ENCODE measurements around the gene PRKD3. TPM values are rescaled to one million over a fixed set of nuclear protein-coding genes. Genes with fewer than 3 reads are reported as not detected.

PRKD3 gene

GRCh38 chr2:37281916-37282315 is 42.7 kb downstream of the PRKD3 start:
- Histone ChIP-seq H3K4me2 (ENCODE audit: low read length, poor library complexity, severe bottlenecking) (no peak overlapping the region), H4K91ac (ENCODE audit: low read length) (no peak overlapping the region), H3K9ac (ENCODE audit: low read length) (no peak overlapping the region), H3K79me1 (replicated peaks; ENCODE audit: low read length, poor library complexity, severe bottlenecking) (peaks cover 9% of the 10 kb centered on the region), H3K4me3 (ENCODE audit: insufficient read depth in 1 of 2, low read depth in 1 of 2, low read length in 2 of 2) (no peak overlapping the region), H3K23ac (ENCODE audit: low read length in 2 of 2) (no peak overlapping the region), H2BK15ac (ENCODE audit: low read depth, poor library complexity, severe bottlenecking) (no peak overlapping the region), H2BK120ac (ENCODE audit: low read depth, low read length) (no peak overlapping the region), H2AFZ (ENCODE audit: low read depth, low read length) (no peak overlapping the region), H2AK5ac (ENCODE audit: low read length, severe bottlenecking) (no peak overlapping the region), H4K8ac (ENCODE audit: low read length) (no peak overlapping the region), H3K36me3 (ENCODE audit: control insufficient read depth in 1 of 2, insufficient read depth in 2 of 2, low read depth in 1 of 2, low read length in 2 of 2) (peaks cover 6 to 71% of the 10 kb centered on the region in 2 experiments), H3K14ac (ENCODE audit: low read length in 2 of 2) (no peak overlapping the region), H3K27me3 (ENCODE audit: control insufficient read depth in 1 of 2, insufficient read depth in 1 of 2, low read length in 2 of 2) (no peaks in the 10 kb centered on the region), H3K18ac (ENCODE audit: low read depth in 1 of 2, low read length in 2 of 2) (no peak overlapping the region), H3K27ac (ENCODE audit: low read length, poor library complexity, severe bottlenecking) (no peak overlapping the region), H3K4ac (ENCODE audit: low read depth in 1 of 2, low read length in 2 of 2) (no peak overlapping the region), H3K4me1 (ENCODE audit: control insufficient read depth, insufficient read depth, low read depth, low read length) (peaks cover 2% of the 10 kb centered on the region), H3K9me3 (ENCODE audit: control insufficient read depth, low read length) (no peaks in the 10 kb centered on the region), H2BK12ac (ENCODE audit: low read length in 2 of 2) (no peak overlapping the region), H2BK5ac (ENCODE audit: low read depth, low read length, poor library complexity, severe bottlenecking) (no peak overlapping the region)
- DNase-seq: no peak
- 100% methylated on average over 1 of the region's 1 CpG for WGBS

- no peaks in the 10 kb centered on the region for H3K4me1 ChIP-seq (ENCODE audit: control insufficient read depth, insufficient read depth, low read depth, low read length)
- H3K79me1 ChIP-seq (replicated peaks; ENCODE audit: low read length, poor library complexity, severe bottlenecking): peaks cover 8% of the 10 kb centered on the region
- no peak overlapping the region for H2BK12ac ChIP-seq (ENCODE audit: low read length in 2 of 2)
- H2AK5ac ChIP-seq (ENCODE audit: low read length, severe bottlenecking): no peak overlapping the region
- H2BK15ac ChIP-seq (ENCODE audit: low read depth, poor library complexity, severe bottlenecking): no peak overlapping the region
- H3K27ac ChIP-seq (ENCODE audit: low read length, poor library complexity, severe bottlenecking): no peak overlapping the region
- no peak overlapping the region for H2BK120ac ChIP-seq (ENCODE audit: low read depth, low read length)
- no peak overlapping the region for H3K9ac ChIP-seq (ENCODE audit: low read length)
- no peak overlapping the region for H2BK5ac ChIP-seq (ENCODE audit: low read depth, low read length, poor library complexity, severe bottlenecking)
- H3K4me3 ChIP-seq (ENCODE audit: insufficient read depth in 1 of 2, low read depth in 1 of 2, low read length in 2 of 2): no peak overlapping the region
- H3K4ac ChIP-seq (ENCODE audit: low read depth in 1 of 2, low read length in 2 of 2): no peak overlapping the region
- H3K18ac ChIP-seq (ENCODE audit: low read depth in 1 of 2, low read length in 2 of 2): no peak overlapping the region
- H3K14ac ChIP-seq (ENCODE audit: low read length in 2 of 2): no peak overlapping the region
- no peaks in the 10 kb centered on the region for H3K9me3 ChIP-seq (ENCODE audit: control insufficient read depth, low read length)
- H3K36me3 ChIP-seq (ENCODE audit: control insufficient read depth in 1 of 2, insufficient read depth in 2 of 2, low read depth in 1 of 2, low read length in 2 of 2): peaks cover 9 to 92% of the 10 kb centered on the region in 2 experiments
- H3K27me3 ChIP-seq (ENCODE audit: control insufficient read depth in 1 of 2, insufficient read depth in 1 of 2, low read length in 2 of 2): no peaks in the 10 kb centered on the region
- no peak overlapping the region for H3K23ac ChIP-seq (ENCODE audit: low read length in 2 of 2)
- no CpG with 5 or more reads among the region's 2 CpGs for WGBS
- no peak overlapping the region for H2AFZ ChIP-seq (ENCODE audit: low read depth, low read length)
- DNase-seq: no peak
- H4K8ac ChIP-seq (ENCODE audit: low read length): no peak overlapping the region
- no peak overlapping the region for H3K4me2 ChIP-seq (ENCODE audit: low read length, poor library complexity, severe bottlenecking)
- H4K91ac ChIP-seq (ENCODE audit: low read length): no peak overlapping the region
These were observed 48.3 kb downstream of the PRKD3 start for GRCh38 chr2:37276291-37276690.

Small RNAs within 50 kb of the gene (small RNA-seq; reads per million reads assigned to genes)
- not detected for gene RNU6-939P (ENCODE audit: low read depth)
